Measurements from ENCODE around the gene PAK6.

DNA sequence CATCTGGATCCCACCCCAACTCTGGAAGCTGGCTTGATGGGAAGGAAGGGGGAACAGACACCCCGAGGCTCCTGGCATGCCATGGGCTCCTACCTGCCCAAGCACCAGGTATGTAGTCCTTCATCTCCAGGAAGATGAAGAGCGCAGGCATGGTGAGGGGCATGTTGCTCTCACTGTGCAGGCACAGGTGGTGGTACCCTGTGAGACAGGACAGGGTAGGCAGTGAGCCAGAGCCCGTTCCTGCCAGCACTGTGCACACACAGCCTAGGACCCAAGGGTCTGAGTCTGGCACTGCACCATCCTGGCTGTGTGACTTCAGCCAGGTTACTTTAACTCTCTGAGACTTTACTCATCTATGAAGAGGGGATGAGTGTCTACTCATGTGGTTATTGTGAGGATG is 53.4 kb downstream of the PAK6 start:
- no peak for TF ChIP-seq POLR2A (IDR thresholded peaks at IDR 0.05)
- TF ChIP-seq, protein P1, sequence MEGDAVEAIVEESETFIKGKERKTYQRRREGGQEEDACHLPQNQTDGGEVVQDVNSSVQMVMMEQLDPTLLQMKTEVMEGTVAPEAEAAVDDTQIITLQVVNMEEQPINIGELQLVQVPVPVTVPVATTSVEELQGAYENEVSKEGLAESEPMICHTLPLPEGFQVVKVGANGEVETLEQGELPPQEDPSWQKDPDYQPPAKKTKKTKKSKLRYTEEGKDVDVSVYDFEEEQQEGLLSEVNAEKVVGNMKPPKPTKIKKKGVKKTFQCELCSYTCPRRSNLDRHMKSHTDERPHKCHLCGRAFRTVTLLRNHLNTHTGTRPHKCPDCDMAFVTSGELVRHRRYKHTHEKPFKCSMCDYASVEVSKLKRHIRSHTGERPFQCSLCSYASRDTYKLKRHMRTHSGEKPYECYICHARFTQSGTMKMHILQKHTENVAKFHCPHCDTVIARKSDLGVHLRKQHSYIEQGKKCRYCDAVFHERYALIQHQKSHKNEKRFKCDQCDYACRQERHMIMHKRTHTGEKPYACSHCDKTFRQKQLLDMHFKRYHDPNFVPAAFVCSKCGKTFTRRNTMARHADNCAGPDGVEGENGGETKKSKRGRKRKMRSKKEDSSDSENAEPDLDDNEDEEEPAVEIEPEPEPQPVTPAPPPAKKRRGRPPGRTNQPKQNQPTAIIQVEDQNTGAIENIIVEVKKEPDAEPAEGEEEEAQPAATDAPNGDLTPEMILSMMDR (IDR thresholded peaks at IDR 0.05): no peak

Measured in tibial nerve (tissue), 3 donors.